ENCODE results near the gene UNK. TPM values are rescaled to one million over a fixed set of nuclear protein-coding genes. Genes with fewer than 3 reads are reported as not detected.

Gene UNK
- total RNA-seq, 1 donor from 2014 or later: 16.9 TPM

DNA sequence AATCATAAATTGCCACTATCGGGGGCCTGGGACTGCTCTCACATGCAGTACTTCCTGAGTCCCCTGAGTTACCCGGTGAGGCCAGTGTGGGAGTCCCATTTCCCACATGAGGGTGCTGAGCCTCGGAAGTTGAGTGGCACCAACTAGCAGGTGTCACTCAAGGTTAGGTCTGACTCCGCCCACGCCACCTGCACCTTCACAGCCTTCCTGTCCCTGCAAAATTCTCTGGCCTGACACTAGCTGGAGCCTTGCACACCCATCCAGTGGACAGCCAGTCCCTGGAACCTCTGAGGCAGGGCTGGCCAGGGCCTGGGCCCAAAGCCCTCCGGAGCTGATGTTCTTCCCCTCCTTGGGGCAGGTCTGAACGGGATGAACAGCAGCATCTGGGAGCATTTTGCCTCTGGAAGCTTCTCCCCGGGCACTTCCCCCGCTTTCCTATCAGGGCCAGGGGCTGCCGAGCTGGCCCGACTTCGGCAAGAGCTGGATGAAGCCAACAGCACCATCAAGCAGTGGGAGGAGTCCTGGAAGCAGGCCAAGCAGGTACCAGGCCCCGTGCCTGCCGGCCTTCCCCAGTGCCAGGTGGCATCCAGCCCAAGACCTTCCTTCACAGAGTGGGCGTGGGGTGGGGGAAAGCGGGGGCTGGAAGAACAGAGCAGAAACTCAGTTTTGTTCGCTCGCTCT is 37.7 kb downstream of the UNK start:
- no peak for DNase-seq

DNA sequence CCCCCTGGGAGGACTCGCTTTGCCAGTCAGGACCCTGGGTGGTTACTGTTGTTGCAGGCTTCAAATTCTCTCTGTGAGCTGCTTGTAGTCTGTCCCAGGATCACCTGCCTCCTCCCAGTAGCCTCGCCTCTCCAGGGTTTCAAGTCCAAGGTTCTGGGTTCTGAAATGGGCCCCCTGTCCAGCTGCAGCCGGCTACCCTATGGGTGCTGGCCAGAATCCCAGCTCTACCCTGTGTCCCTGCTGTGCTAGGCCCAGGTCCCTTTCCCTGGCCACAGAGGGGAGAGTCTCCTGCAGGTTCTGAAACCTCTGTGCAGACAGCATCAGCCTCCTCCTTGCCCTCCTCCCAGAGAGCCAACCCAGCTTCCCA is 38.2 kb downstream of the UNK start:
- DNase-seq: no peak

DNA sequence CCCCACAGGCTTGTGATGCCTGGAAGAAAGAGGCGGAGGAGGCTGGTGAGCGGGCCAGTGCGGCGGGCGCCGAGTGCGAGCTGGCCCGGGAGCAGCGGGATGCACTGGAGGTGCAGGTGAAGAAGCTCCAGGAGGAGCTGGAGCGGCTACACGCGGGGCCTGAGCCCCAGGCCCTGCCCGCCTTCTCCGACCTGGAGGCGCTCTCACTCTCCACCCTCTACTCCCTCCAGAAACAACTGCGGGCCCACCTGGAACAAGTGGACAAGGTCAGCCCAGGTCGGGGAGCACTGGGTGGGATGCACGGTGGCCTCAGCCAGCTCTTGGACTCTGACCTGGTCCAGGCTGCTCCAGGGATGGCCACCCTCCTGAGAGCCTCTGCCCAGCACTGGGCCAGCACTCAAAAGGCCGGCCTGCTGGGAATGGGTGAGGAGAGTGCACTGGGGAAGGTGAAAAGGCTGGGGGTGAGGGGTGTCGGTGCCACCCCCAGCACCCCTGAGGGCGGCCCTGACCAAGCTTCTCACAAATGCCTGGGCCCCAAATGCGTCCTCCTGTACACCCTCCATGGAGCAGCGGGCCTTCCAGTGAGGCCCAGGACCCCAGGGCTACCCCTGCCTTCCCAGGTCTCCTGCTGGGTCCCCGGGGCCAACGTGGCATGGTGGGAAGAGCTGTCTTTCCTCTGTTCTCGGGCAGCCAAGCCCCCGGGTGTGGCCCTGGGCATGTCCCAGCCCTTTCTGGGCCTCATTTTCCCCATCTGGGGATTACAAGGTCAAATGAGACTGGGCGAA is 38.8 kb downstream of the UNK start:
- no peak for DNase-seq

DNA sequence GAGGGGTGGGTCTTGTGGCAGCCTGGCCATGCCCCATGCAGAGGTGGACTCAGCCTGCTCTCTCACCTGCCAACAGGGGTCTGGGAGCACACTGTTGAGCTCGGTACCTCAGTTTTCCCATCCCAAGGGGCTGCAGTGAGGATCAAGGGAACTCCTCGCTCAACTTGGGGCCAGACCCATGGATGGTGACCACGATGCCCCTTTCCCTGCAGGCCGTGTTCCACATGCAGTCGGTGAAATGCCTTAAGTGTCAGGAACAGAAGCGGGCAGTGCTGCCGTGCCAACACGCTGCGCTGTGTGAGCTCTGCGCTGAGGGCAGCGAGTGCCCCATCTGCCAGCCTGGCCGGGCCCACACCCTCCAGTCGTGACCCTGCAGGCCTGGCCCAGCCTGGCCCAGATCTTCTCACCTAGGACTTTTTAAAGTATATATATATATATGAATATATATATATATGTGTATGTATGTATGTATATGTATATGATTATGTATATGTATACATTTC is 39.5 kb downstream of the UNK start:
- DNase-seq: no peak

DNA sequence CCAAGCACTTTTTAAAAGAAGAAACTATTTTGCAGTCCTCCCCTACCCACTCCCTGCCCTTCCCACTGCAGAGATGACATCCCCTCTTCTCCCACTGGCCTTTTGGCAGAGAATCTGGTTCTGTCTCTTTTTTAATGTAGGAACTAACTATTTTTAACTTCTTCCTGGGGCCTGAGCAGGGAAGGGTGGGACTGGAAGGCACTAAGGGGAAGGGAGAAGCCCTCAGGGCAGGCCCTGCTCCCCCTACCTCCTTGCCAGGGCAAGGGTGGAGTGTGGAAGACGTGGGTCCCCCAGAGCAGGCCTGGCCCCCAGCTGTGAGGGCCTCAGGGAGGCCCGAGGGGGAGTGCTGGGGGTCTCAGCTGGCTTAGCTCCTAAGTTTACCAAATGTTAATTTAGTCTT is 40.1 kb downstream of the UNK start:
- peak; percentile 58 for DNase-seq

DNA sequence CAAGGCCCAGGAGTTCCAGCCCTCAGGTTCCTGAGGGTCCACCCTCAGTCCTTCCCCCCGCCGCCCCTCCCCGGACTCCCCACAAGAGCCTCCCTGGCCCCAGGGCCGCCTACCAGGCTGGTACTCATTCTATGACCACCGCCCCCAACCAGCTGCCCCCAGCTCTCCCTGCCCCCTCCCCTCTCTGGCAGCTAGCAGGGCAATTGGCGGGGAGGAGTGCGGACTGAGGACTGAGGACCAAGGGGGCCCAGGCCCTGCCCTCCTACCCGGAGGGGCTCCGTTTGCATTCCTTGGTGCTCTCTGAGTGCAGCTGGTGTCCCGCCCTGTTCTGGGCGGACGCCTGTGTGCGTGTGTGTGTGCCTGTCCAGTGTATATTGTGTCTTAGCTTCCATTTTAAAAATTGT is 40.5 kb downstream of the UNK start:
- DNase-seq: peak; percentile 88

DNA sequence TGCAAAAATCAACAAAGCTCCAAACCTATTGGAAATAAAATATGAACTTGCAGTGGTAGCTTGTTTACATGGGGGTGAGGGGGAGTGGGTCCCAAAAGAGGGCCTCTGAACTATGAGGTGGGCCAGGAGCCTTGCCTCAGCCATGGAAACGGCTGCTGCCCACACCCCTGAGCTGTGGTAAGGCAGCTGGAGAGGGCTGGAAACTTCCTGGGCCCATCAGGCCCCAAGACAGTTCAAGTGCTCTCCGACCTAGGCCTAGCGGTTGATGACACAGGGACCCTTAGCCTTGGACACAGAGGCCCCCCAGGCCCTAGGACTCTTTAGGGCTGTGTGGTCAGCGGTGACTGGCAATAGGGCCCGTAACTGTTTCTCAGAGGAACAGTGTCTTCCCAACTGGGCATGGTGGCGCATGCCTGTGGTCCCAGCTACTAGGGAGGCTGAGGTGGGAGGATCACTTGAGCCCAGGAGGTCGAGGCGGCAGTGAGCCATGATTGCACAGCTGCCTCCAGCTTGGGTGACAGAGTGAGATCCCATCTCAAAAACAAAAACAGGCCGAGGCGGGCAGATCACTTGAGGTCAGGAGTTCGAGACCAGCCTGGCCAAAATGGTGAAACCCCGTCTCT is 41.3 kb downstream of the UNK start:
- no peak for DNase-seq

DNA sequence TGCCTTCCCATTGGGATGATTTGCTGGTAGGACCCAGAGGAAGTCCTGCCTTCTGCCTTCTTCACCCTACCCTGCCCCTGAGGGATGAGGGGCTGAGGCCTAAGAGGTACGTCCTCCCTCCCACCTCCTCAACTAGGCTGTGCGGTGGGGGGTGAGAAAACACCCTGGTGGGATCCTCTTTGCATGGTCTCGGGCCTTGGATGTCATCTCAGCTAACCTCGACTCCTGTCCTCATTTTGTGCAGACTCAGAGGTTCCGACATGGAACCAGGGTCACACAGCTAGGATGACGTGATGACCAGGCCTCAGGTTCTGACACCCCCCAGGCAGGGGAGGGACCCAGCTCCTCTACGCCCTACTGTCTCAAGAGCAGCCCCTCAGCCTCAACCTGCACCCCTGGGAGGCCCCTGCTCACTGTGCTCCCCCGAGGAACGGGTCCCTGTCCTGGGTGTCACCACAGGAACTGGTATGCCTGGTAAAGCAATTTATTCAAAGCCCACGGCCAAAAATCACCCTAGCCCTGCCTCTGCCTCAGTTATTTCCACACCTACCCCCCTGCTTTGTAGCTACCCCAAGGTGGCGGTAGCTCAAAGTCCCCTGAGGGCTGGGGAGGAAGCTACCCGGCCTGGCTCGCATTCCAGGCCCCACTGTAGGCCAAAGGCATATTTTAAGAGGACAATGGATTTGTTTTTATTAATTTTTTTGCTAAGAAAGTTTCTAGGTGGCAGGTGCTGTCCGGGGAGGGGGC is 42.1 kb downstream of the UNK start:
- DNase-seq: no peak

DNA sequence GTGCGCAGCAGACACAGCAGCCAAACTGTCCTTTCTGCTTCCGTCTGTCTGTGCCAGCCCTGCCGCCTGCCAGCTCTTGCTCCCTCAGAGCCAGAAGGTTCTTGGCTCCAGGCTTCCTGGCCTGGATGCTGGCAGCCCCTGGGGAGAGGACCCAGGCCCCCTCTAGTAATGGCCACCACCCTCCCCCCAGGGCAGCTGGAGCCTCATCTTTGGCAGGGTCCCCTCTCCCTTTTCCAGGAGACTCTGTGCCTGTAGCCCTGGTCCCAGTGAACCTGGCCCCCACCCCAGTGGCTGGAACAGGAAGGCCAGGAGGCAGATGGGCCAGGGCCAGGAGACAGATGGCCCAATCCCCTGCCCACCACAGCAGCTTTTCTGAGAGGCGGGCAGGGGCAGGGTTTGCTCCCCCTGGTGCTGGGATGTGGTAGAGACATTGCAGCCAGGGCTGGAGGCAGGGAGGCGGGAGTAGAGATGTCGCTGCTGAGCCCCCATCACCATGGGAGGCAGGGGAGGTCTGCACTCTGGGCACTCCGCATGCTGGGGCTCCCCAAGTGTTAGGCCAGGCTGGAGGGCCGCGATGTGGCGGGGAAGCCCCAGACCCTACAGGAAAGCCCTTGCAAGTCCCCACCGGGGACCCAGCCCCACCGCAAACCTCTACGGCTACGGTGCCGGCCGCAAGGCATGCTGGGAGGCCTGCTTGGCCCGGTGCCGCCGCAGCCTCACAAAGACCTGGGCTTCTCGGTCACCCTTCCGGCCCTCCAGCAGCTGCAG is 42.9 kb downstream of the UNK start:
- peak; percentile 88 for DNase-seq

DNA sequence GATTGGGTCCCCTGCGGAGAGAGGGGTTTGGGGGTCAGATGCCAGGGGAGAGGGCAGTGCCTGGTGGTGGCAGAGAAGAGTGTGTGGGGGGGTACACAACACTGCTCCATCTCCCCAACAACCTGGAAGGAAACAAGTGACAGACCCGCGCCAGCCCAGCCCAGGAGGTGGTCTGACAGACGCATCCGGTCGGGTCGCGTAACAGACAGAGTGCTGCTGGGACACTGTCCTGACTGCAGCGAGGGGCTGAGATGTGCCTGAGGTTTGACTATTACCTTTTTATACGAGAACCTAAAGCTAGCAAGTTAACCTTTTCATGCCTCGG is 43.4 kb downstream of the UNK start:
- peak; percentile 59 for DNase-seq

DNA sequence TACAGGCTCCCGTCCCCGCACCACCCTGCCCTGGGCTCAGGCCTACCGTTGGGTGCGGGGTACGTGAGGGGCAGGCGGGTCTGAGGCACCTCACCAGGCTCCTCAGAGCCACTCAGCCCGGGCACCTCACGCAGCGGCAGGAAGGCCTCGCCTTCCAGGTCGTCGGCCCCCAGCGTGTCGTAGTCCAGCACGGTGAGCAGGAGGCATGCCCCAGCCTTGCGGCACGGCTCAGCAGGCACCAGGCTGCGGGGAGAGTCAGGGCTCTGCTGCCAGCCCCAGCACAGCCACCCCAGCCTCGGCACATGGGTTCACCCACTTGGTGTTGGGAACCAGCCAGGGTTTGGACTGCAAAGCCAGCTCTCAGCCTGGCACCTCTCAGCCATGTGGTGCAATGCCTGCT is 44.1 kb downstream of the UNK start:
- no peak for DNase-seq

DNA sequence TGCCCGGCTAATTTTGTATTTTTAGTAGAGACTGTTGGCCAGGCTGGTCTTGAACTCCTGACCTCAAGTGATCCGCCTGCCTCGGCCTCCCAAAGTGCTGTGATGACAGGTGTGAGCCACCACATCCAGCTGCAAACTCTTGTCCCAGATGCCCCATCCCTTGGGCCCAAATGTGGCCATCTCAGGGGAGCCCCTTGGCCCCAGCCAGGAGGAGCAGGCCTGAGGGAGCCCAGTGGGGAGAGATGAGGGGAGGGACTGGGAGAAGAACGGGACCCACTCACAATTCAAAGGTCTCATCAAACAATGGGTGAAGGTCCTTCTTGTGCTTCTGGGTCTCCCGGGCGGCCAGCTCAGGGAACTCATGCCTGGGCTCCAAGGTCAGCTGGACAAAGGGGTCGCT is 45.1 kb downstream of the UNK start:
- DNase-seq: no peak

DNA sequence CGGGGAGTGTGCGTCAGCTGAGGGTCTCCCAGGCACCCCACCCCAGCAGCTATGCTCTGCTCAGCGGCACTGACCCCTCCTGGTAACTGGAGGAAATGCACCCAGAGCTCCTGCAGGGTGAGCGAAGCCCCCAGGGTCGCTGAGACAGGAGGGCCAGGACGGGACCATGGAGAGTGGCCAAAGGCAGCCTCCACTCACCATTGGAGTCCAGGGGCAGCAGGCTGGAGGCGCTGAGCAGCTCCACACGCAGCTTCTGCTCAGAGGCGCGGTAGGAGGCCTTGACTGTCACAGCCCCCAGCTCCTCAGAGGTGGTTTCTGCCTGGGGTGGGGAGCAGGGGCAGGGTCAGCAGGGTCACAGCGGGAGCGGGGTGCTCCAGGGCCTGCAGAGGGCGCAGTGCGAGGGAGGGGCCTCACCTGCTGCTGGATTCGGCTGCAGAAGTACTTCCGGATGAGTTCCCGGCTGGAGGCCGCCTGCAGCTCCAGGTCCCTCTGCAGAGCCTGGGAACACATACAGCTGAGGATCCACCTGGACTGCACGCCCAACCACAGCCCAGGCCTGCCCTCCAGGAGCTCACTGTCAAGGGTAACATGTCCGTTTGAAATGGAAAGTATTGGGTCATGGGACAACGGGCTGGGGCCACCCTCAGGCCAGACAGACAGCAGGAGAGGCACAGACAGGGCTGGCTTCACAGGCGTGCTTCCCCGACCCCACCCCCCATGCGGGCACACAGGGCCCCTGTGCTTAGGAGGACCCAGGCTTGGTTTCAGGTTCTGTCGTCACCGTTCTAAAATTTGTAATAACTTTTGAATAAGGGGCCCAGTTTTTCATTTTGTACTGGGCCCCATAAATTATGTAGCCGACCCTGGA is 45.8 kb downstream of the UNK start:
- no peak for DNase-seq

DNA sequence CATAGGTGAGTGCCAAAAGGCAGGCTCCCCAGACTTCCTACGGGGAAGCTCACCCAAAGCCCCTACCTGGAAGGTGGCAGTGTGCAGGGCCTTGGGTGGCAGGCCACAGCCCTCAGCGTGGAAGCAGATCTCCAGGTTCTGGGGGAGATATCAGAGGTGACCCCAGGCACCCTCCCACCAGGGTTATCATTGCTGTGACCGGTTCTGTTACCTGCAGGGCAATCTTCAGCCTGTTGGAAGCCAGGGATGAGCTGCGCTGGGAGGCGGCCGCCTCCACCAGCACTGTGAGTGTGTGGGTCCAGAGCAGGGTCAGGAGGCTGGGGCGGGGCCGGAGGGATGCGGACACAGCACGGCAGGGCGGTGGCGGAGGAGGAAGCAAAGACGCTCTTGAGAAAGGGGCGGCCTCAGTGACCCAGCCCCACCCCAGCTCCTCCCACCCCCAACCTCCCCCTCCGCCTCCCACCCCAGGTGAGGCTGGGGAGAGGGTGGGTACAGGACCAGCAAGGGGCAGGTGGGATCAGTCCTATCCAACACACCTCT is 46.5 kb downstream of the UNK start:
- no peak for DNase-seq

DNA sequence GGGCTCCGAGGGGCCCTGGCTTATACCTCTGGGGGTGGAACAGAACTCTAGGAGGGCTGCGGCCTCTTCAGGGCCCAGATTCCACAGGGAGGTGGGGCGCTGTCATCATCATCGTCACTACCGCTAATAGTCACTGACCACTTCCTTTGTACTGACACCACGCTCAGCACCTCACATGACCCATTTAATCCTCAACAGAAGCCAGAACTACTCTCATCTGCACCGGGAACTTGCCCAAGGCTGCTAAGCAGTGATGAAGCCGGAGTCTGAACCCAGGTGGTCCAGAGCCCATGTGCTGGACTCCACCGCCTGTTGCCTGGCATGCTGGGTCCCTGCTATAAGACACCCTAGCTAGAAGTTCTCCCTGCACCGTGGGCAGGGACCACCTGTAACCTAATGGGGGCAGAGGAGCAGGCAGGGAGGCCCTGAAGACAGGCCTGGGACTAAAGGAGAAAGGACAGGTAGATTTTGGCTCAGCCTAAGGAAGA is 47.6 kb downstream of the UNK start:
- DNase-seq: no peak

DNA sequence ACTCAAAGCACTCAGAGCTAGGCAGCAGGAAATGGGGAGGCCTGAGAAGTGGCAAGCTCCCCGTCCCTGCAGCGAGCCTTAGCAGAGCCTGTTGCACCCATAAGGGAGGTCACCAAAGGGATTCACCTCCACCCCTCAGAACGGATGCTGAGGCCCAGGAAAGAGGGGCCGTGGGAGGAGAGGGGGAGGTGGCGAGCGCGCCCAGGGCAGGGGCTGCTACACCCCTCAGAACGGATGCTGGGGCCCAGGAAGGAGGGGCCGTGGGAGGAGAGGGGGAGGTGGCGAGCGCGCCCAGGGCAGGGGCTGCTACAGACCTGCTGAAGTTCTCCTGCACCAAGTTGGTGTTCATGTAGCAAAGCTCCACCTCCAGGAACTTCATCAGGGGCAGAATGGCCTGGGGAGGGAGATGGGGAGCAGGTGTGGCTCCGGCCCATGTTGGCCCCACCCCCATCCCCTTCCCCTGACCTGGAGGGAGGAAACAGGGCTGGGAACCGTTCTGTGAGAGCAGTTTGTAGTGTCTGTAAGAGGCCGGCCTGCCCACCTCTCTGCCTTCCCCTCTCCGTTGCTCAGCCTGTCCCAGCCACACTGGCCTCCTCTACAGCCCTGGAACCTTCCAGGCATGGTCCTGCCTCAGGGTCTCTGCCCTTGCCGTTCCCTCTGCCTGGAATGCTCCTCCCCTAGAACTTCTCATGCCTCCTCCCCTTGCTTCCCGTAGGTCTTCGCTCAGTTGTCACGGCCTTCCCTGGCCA is 48.2 kb downstream of the UNK start:
- peak; percentile 65 for DNase-seq

DNA sequence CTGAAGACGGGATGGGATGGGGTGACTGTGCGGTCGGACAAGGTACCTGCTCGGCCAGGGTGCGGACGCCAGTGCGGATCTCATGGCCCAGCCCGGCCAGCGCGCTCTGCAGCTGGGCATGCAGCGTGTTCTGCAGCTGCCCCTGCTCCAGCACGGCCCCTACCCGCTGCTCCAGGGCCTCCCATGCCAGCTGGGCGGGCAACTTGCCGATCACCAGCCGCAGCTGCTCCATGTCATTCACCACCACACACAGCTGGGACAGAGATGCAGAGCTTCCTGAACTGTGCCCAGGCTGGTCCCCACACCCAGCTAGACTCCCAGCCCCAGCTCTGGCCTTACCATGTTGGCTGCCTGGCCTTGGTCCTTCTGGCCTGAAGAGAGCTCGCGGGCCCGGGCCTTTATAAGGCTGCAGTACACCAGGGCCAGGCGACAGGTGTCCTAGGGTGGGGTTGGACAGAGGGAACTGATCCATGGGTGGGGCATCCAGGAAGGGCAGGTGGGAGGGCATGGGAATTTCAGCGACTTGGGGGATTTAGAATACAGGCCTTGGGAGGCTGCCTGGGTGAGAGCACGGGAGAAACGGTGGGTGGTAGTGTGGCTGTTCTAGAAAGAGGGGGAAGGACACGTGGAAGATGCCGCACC is 49.8 kb downstream of the UNK start:
- peak; percentile 96 for DNase-seq

DNA sequence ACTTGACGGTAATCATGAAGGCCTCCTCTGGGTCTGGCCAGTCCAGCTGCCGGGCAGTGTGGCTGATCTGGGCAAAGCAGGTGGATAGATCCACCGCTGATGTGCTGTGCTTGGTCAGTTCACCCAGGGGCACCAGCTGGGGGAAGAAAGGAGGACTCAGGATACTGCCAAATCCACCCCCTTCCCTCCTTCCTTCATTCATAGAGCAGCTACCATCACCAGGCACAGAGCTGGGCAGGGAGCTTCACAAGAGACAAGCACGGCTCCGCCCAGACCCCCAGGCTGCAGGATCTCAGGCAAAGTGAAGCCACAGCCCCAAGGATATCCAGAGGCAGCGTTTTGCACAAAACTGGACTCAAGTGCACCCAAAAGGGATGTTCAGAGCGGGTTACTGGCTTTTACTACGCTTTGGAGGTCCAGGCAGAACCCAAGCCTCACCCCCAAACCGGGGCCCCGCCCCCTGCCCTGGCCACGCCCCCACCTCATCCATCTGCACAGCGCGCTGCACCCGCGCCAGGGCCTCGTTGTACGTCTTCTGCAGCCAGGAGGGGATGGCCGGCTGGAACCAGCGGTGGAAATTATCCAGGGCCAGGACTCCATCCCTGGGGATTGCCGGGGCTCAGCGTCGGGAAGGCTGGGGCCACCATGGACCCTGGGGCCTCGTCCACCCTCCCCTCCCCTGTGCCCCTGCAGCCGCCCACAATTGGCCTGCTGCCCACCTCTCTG is 50.5 kb downstream of the UNK start:
- DNase-seq: peak; percentile 74

DNA sequence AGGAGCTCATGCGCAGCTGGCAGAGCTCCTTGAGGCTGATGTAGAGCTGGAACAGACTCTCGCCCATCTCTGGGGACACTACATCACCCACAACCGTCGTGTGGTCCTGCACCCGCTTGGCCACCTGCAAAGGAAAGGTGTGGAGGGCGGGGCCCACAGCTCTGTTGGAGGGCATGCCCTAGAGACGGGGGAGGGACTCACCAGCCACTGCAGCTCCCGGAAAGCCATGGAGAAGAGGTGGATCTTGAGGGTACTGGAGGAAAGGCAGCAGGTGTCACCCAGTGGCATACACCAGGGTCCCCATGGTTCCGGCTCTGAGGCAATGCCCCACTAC is 51.0 kb downstream of the UNK start:
- no peak for DNase-seq
